ENCODE data around the gene NIPA2. TPM values are rescaled to one million over a fixed set of nuclear protein-coding genes. Genes with fewer than 3 reads are reported as not detected.

The NIPA2 gene
- total RNA-seq, 1 experiment from 2014 or later, result 108 TPM

- intact Hi-C loops (cut with micrococcal nuclease), result no loop called here
- no peak overlapping the region for H2AFZ ChIP-seq (ENCODE audit: low read length)
- H3K9me2 ChIP-seq (replicated peaks; ENCODE audit: low read length), result no peaks in the 10 kb centered on the region
- no peaks in the 10 kb centered on the region for H3F3A ChIP-seq (ENCODE audit: low read length, unreplicated experiment)
- ChIA-PET POLR2A (ENCODE audit: unreplicated experiment) (no interaction called here), CTCF (no interaction called here)
- no peak overlapping the region for H3K9ac ChIP-seq (ENCODE audit: low read length)
- peak; percentile 16 for DNase-seq
- H3K4me2 ChIP-seq (ENCODE audit: low read length), result no peak overlapping the region
- BruUV-seq (replicated peaks), result no TSS peak
- TF ChIP-seq EZH2 (IDR thresholded peaks at IDR 0.05; ENCODE audit: low read length, unreplicated experiment) (no peak), CTCF (conservative IDR thresholded peaks at IDR 0.05; ENCODE audit: low read depth, low read length) (no peak), EZH2phosphoT487 (IDR thresholded peaks at IDR 0.05; ENCODE audit: borderline replicate concordance, low read length) (no peak)
- peaks cover 9% of the 10 kb centered on the region; the same call in 1 of the 2 replicates for H3K79me2 ChIP-seq (ENCODE audit: low read length)
- H3K36me3 ChIP-seq (ENCODE audit: low read depth, low read length), result peaks cover 71% of the 10 kb centered on the region
- no peaks in the 10 kb centered on the region for H3K9me3 ChIP-seq (ENCODE audit: low read length)
- ATAC-seq, result no peak
- H3K27ac ChIP-seq (ENCODE audit: low read length), result no peak overlapping the region
- no peaks in the 10 kb centered on the region for H3K4me1 ChIP-seq (ENCODE audit: insufficient read depth, low read length)
- H4K20me1 ChIP-seq (ENCODE audit: low read length), result peaks cover 5% of the 10 kb centered on the region; the same call in 1 of the 2 replicates
- H3K27me3 ChIP-seq (ENCODE audit: low read length), result no peaks in the 10 kb centered on the region
- H3K4me3 ChIP-seq (ENCODE audit: low read length), result no peak overlapping the region
Measured at GRCh38 chr15:22866079-22866478, 27.6 kb downstream of the NIPA2 start.

GRCh38 chr15:22867886-22868285 is 29.4 kb downstream of the NIPA2 start:
- peaks cover 77% of the 10 kb centered on the region for H3K36me3 ChIP-seq (ENCODE audit: low read depth, low read length)
- H3K27ac ChIP-seq (ENCODE audit: low read length), result no peak overlapping the region
- DNase-seq (no peak), ATAC-seq (no peak)
- no peaks in the 10 kb centered on the region for H3K27me3 ChIP-seq (ENCODE audit: low read length)
- peaks cover 9% of the 10 kb centered on the region; the same call in 1 of the 2 replicates for H3K79me2 ChIP-seq (ENCODE audit: low read length)
- intact Hi-C loops (cut with micrococcal nuclease), result no loop called here
- H3K9me3 ChIP-seq (ENCODE audit: low read length), result no peaks in the 10 kb centered on the region
- TF ChIP-seq EZH2phosphoT487 (IDR thresholded peaks at IDR 0.05; ENCODE audit: borderline replicate concordance, low read length) (no peak), EZH2 (IDR thresholded peaks at IDR 0.05; ENCODE audit: low read length, unreplicated experiment) (no peak), CTCF (conservative IDR thresholded peaks at IDR 0.05; ENCODE audit: low read depth, low read length) (no peak)
- H3K4me3 ChIP-seq (ENCODE audit: low read length), result no peak overlapping the region
- H3K4me2 ChIP-seq (ENCODE audit: low read length), result no peak overlapping the region
- ChIA-PET POLR2A (ENCODE audit: unreplicated experiment) (interaction anchor here (0.6 kb wide), 1 partner anchor 56 kb away, joined by 3 read pairs; no protein-coding TSS in a partner anchor), CTCF (no interaction called here)
- peaks cover 5% of the 10 kb centered on the region; the same call in 1 of the 2 replicates for H4K20me1 ChIP-seq (ENCODE audit: low read length)
- peaks cover 3% of the 10 kb centered on the region for H3K4me1 ChIP-seq (ENCODE audit: insufficient read depth, low read length)
- no peak overlapping the region for H2AFZ ChIP-seq (ENCODE audit: low read length)
- no TSS peak for BruUV-seq (replicated peaks)
- no peaks in the 10 kb centered on the region for H3K9me2 ChIP-seq (replicated peaks; ENCODE audit: low read length)
- H3K9ac ChIP-seq (ENCODE audit: low read length), result no peak overlapping the region
- H3F3A ChIP-seq (ENCODE audit: low read length, unreplicated experiment), result no peaks in the 10 kb centered on the region

- ATAC-seq (no peak), DNase-seq (no peak)
- no TSS peak for BruUV-seq (replicated peaks)
- Histone ChIP-seq H4K20me1 (ENCODE audit: low read length) (peaks cover 5% of the 10 kb centered on the region; the same call in 1 of the 2 replicates), H3K4me3 (ENCODE audit: low read length) (no peak overlapping the region), H2AFZ (ENCODE audit: low read length) (no peak overlapping the region), H3K4me2 (ENCODE audit: low read length) (no peak overlapping the region), H3K79me2 (ENCODE audit: low read length) (peaks cover 4% of the 10 kb centered on the region; the same call in 1 of the 2 replicates), H3K9me2 (replicated peaks; ENCODE audit: low read length) (no peaks in the 10 kb centered on the region), H3K36me3 (ENCODE audit: low read depth, low read length) (peaks cover 72% of the 10 kb centered on the region), H3K27ac (ENCODE audit: low read length) (no peak overlapping the region), H3K4me1 (ENCODE audit: insufficient read depth, low read length) (peaks cover 9% of the 10 kb centered on the region), H3K27me3 (ENCODE audit: low read length) (no peaks in the 10 kb centered on the region), H3K9ac (ENCODE audit: low read length) (no peak overlapping the region), H3F3A (ENCODE audit: low read length, unreplicated experiment) (no peaks in the 10 kb centered on the region), H3K9me3 (ENCODE audit: low read length) (no peaks in the 10 kb centered on the region)
- TF ChIP-seq EZH2phosphoT487 (IDR thresholded peaks at IDR 0.05; ENCODE audit: borderline replicate concordance, low read length) (no peak), CTCF (conservative IDR thresholded peaks at IDR 0.05; ENCODE audit: low read depth, low read length) (no peak), EZH2 (IDR thresholded peaks at IDR 0.05; ENCODE audit: low read length, unreplicated experiment) (no peak)
- ChIA-PET POLR2A (ENCODE audit: unreplicated experiment) (no interaction called here), CTCF (no interaction called here)
- intact Hi-C loops (cut with micrococcal nuclease), result no loop called here
Measured at GRCh38 chr15:22868495-22868894, 30.0 kb downstream of the NIPA2 start.
